Measurements from ENCODE around the gene TM2D1.

Gene TM2D1

DNA sequence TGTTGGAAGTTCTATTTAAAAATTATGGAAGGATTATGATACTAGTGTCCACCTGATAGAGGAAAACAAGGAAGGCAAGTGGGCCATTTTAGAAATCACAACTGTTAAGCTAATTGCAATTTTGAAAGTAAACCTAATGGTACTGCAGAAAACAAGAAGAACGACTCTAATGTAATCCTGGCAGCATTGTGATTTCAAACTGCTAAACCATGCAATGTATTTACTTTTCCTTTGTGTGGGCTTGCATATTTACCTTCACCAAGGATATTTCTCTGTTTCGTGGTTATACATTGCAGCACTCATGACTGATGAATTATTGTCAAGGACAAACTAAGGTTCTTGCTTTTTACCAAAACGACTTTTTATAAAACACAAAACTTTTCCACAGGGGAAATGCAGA is 88.1 kb downstream of the TM2D1 start:
- Histone ChIP-seq H3K36me3 (ENCODE audit: control insufficient read depth, insufficient read depth, low read length) (no peaks in the 10 kb centered on the region), H3K4me1 (ENCODE audit: control insufficient read depth, insufficient read depth, low read length) (no peaks in the 10 kb centered on the region), H3K4me3 (ENCODE audit: insufficient read depth, low read depth, low read length) (no peak overlapping the region), H3K27ac (ENCODE audit: insufficient read depth, low read depth, low read length, poor library complexity, severe bottlenecking) (no peak overlapping the region), H3K9me3 (ENCODE audit: control insufficient read depth, low read length) (no peaks in the 10 kb centered on the region), H3K27me3 (ENCODE audit: control insufficient read depth, insufficient read depth, low read length, poor library complexity, severe bottlenecking) (peaks cover 7% of the 10 kb centered on the region)
- 76 to 77% methylated on average over 3 of the region's 3 CpGs for WGBS, 2 experiments

DNA sequence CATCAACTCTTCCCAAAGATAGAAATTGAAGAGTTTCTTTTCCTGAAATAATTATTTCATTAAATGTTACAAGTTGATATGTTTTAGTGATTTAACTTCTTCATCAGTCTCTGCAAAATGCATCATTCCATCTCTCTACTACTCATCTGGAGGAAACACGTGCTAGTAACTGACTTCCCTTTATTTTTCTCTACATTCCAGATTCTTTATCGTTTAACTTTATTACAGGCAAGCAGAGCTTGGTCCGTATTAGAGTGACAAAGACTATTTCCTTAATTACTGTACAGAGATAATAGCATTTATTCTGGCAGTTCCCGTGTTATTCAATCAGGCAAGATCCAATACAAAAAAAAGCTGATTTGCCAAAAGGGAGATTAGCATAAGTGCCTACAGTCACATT is 88.6 kb downstream of the TM2D1 start:
- Histone ChIP-seq H3K27ac (ENCODE audit: insufficient read depth, low read depth, low read length, poor library complexity, severe bottlenecking) (no peak overlapping the region), H3K36me3 (ENCODE audit: control insufficient read depth, insufficient read depth, low read length) (no peaks in the 10 kb centered on the region), H3K4me1 (ENCODE audit: control insufficient read depth, insufficient read depth, low read length) (no peaks in the 10 kb centered on the region), H3K4me3 (ENCODE audit: insufficient read depth, low read depth, low read length) (no peak overlapping the region), H3K27me3 (ENCODE audit: control insufficient read depth, insufficient read depth, low read length, poor library complexity, severe bottlenecking) (peaks cover 6% of the 10 kb centered on the region), H3K9me3 (ENCODE audit: control insufficient read depth, low read length) (no peaks in the 10 kb centered on the region)
- WGBS, 2 experiments, result 86 to 91% methylated on average over 4 of the region's 4 CpGs

DNA sequence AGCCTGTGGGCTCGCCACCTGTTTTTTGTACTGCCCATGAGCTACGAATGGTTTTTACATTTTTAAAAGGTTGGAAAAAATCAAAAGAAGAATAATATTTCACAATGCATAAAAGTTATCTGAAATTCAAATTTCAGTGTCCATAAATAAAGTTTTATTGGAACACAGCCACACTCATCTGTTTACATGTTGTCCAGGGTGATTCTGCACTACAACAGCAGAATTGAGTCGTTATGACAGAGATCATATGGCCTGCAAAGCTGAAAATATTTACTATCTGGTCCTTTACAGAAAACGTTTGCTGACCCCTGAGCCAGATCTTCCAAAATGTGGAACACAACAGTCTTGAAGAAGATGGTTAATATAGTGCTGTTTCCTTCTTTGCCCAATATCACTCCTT is 89.4 kb downstream of the TM2D1 start:
- Histone ChIP-seq H3K27me3 (ENCODE audit: control insufficient read depth, insufficient read depth, low read length, poor library complexity, severe bottlenecking) (no peaks in the 10 kb centered on the region), H3K36me3 (ENCODE audit: control insufficient read depth, insufficient read depth, low read length) (no peaks in the 10 kb centered on the region), H3K27ac (ENCODE audit: insufficient read depth, low read depth, low read length, poor library complexity, severe bottlenecking) (no peak overlapping the region), H3K4me3 (ENCODE audit: insufficient read depth, low read depth, low read length) (no peak overlapping the region), H3K9me3 (ENCODE audit: control insufficient read depth, low read length) (no peaks in the 10 kb centered on the region), H3K4me1 (ENCODE audit: control insufficient read depth, insufficient read depth, low read length) (no peaks in the 10 kb centered on the region)
- 96 to 97% methylated on average over 3 to 4 of the region's 4 CpGs for WGBS, 2 experiments

DNA sequence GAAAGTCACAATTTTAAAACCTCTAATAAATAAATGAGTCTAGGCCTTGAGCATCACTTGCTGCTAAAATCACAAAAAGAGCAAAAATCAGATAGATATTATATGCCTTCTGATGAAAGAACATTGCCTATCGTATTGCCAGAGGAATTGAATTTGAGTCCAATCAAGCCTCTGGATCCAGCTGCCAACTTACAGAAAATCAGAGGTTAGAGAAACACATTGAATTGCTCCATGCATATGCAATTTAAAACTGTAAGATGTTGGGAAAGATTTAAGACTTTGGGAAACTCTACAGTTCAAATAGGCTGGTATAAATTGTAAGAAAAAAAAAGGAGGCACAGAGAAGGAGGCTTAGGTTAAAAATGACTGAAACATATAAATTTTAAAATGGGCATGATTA is 93.5 kb downstream of the TM2D1 start:
- no peaks in the 10 kb centered on the region for H3K9me3 ChIP-seq (ENCODE audit: control insufficient read depth, low read length)
- WGBS, 2 experiments, result 97 to 100% methylated on average over 1 of the region's 1 CpG
- H3K27ac ChIP-seq (ENCODE audit: insufficient read depth, low read depth, low read length, poor library complexity, severe bottlenecking), result no peak overlapping the region
- no peak overlapping the region for H3K4me3 ChIP-seq (ENCODE audit: insufficient read depth, low read depth, low read length)
- no peaks in the 10 kb centered on the region for H3K27me3 ChIP-seq (ENCODE audit: control insufficient read depth, insufficient read depth, low read length, poor library complexity, severe bottlenecking)
- no peaks in the 10 kb centered on the region for H3K36me3 ChIP-seq (ENCODE audit: control insufficient read depth, insufficient read depth, low read length)
- no peaks in the 10 kb centered on the region for H3K4me1 ChIP-seq (ENCODE audit: control insufficient read depth, insufficient read depth, low read length)
